ENCODE measurements around the gene DIAPH2. TPM values are rescaled to one million over a fixed set of nuclear protein-coding genes. Genes with fewer than 3 reads are reported as not detected.

Gene DIAPH2
- total RNA-seq, 5 donors from 2014 or later (not counting 1 experiment from before 2014, with no cell fraction given): 8.4 to 15.3 (median 10.8) TPM

DNA sequence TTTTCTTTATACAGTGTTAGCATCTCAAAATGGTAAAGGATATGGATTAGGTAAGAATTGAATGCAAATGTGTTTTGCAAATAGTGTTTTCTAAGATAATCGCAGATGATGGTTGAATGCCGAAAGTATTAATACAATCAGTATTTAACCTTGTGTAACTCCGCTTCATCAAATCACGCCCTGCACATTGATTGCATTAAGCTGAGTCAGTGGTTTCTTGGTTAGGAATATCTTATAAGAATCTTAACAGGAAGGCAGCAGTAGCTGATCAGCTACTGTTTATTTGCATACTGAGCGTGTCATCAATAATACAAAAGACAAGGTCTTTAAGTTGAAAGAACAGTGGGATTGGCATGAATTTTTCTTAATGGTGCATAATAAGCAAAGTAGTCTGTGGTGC is 744.5 kb downstream of the DIAPH2 start:
- peaks cover 25% of the 10 kb centered on the region for H3K36me3 Mint-ChIP-seq
- Histone ChIP-seq H3K4me1 (ENCODE audit: control insufficient read depth in 1 of 2, extremely low read depth in 1 of 2, insufficient read depth in 2 of 2, low read length in 2 of 2) (no peaks in the 10 kb centered on the region), H3K27ac (ENCODE audit: low read length) (no peak overlapping the region), H3K4me3 (ENCODE audit: control insufficient read depth in 1 of 2, extremely low read depth in 1 of 2, low read length in 1 of 2) (no peak overlapping the region), H3K36me3 (ENCODE audit: control insufficient read depth in 2 of 2, extremely low read depth in 1 of 2, insufficient read depth in 1 of 2, low read length in 1 of 2) (no peaks in the 10 kb centered on the region), H3K9me3 (no peaks in the 10 kb centered on the region), H3K27me3 (replicated peaks in 1 of 2; ENCODE audit: control insufficient read depth in 2 of 2, extremely low read depth in 1 of 2, insufficient read depth in 2 of 2, low read length in 1 of 2) (no peaks in the 10 kb centered on the region)
- no peak overlapping the region for H3K27ac Mint-ChIP-seq
- H3K4me3 Mint-ChIP-seq: no peak overlapping the region
- no peaks in the 10 kb centered on the region for H3K27me3 Mint-ChIP-seq
- no peaks in the 10 kb centered on the region for H3K4me1 Mint-ChIP-seq
- no peak for ATAC-seq (replicated peaks in 1 of 4)
- 100% methylated on average over 1 of the region's 5 CpGs for whole genome bisulfite sequencing (ENCODE audit: insufficient coverage)
- ChIA-PET CTCF (interaction anchor here in 1 of 2 donors (0.5 to 0.6 kb wide), 2 partner anchors 245 to 1083 kb away, joined by 4 to 7 read pairs; no protein-coding TSS in a partner anchor), POLR2A (no interaction called here)
- no peak for DNase-seq
- no peaks in the 10 kb centered on the region for H3K9me3 Mint-ChIP-seq

DNA sequence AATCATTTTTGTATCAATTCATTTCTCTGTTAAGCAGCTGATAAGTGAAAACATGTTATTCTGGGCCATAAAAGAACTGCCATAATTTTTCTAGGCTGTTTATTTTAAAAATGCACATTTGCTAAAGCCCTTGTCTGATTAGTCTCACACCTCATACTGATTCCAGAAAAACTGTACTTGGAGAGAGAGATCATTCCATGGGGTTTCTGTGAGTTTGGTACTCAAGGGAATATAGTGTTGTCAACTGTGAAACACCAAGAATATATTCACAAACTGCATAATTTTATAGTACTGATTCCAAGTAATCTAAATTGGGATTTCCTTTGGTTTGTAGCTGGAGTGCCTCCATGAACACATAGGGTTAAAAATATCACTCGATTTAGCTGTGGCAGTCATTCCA is 746.6 kb downstream of the DIAPH2 start:
- no peaks in the 10 kb centered on the region for H3K9me3 ChIP-seq
- Mint-ChIP-seq H3K4me1 (no peaks in the 10 kb centered on the region), H3K27ac (no peak overlapping the region), H3K27me3 (no peaks in the 10 kb centered on the region), H3K9me3 (no peaks in the 10 kb centered on the region), H3K4me3 (no peak overlapping the region), H3K36me3 (peaks cover 34% of the 10 kb centered on the region)
- H3K36me3 ChIP-seq (ENCODE audit: control insufficient read depth in 2 of 2, extremely low read depth in 1 of 2, insufficient read depth in 1 of 2, low read length in 1 of 2): no peaks in the 10 kb centered on the region
- no peak for DNase-seq
- H3K4me3 ChIP-seq (ENCODE audit: control insufficient read depth in 1 of 2, extremely low read depth in 1 of 2, low read length in 1 of 2): no peak overlapping the region
- WGBS (ENCODE audit: insufficient coverage): 100% methylated on average over 1 of the region's 1 CpG
- ChIA-PET CTCF (no interaction called here), POLR2A (no interaction called here)
- ATAC-seq (replicated peaks in 1 of 4): no peak
- H3K27ac ChIP-seq (ENCODE audit: low read length): no peak overlapping the region
- no peaks in the 10 kb centered on the region for H3K27me3 ChIP-seq (replicated peaks in 1 of 2; ENCODE audit: control insufficient read depth in 2 of 2, extremely low read depth in 1 of 2, insufficient read depth in 2 of 2, low read length in 1 of 2)
- no peaks in the 10 kb centered on the region for H3K4me1 ChIP-seq (ENCODE audit: control insufficient read depth in 1 of 2, extremely low read depth in 1 of 2, insufficient read depth in 2 of 2, low read length in 2 of 2)

DNA sequence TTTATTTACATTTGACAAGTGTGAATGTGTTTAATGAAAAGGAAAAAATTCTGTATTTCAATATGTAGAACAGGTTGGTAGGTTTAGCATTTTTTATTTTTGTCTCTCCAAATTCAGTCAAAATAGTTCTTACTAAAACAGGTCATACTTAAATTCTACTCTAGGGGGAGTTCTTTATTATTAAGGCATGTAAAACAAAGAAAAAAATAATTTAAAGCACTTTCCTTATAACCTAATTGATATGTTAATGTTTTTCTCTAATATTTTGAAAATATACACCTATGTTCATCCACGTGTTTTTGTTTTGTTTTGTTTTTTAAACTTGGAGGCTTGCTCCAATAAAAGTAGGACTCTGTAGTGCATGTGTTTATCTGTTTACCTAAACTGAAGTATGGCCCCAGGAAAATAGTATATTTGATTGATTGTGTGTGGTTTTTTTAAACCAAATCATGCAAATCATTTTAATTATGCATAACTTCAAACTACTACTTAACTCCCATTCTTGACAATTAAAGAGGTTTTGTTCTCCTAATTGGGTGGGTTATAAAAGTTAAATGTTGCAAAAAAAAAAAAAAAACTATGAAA is 761.7 kb downstream of the DIAPH2 start:
- H3K4me3 Mint-ChIP-seq: no peak overlapping the region
- no CpG with 5 or more reads among the region's 1 CpG for WGBS (ENCODE audit: insufficient coverage)
- H3K27me3 Mint-ChIP-seq: no peaks in the 10 kb centered on the region
- CTCF ChIA-PET: interaction anchor here in 1 of 2 donors (0.7 kb wide), 1 partner anchor 855 kb away, joined by 3 read pairs; no protein-coding TSS in a partner anchor
- Histone ChIP-seq H3K27me3 (replicated peaks in 1 of 2; ENCODE audit: control insufficient read depth in 2 of 2, extremely low read depth in 1 of 2, insufficient read depth in 2 of 2, low read length in 1 of 2) (no peaks in the 10 kb centered on the region), H3K36me3 (ENCODE audit: control insufficient read depth in 2 of 2, extremely low read depth in 1 of 2, insufficient read depth in 1 of 2, low read length in 1 of 2) (no peaks in the 10 kb centered on the region), H3K4me1 (ENCODE audit: control insufficient read depth in 1 of 2, extremely low read depth in 1 of 2, insufficient read depth in 2 of 2, low read length in 2 of 2) (no peaks in the 10 kb centered on the region), H3K9me3 (no peaks in the 10 kb centered on the region), H3K4me3 (ENCODE audit: control insufficient read depth in 1 of 2, extremely low read depth in 1 of 2, low read length in 1 of 2) (no peak overlapping the region), H3K27ac (ENCODE audit: low read length) (no peak overlapping the region)
- H3K27ac Mint-ChIP-seq: no peak overlapping the region
- H3K36me3 Mint-ChIP-seq: no peaks in the 10 kb centered on the region
- no peaks in the 10 kb centered on the region for H3K9me3 Mint-ChIP-seq
- ATAC-seq (replicated peaks in 1 of 4): no peak
- DNase-seq: no peak
- POLR2A ChIA-PET: no interaction called here
- H3K4me1 Mint-ChIP-seq: no peaks in the 10 kb centered on the region

DNA sequence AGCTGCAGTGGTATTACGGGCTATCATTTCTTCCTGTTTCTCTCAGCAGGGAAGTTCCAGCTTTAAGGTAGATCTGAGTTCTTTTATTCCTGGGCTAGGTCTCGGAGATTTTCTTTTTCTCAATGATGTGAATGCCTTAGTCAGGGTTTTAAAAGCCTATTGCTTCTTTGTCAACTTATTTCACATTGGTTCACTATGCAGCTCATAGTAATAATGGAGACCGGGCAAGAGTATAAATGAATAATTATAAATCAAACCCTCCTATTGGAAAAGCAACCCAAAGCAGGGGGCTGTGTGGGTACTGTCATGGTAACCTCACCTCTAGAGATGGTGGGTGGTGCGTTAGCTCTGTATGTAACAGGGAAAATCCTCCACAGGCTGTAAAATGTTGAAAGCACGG is 762.7 kb downstream of the DIAPH2 start:
- ChIA-PET POLR2A (no interaction called here), CTCF (no interaction called here)
- no peaks in the 10 kb centered on the region for H3K27me3 Mint-ChIP-seq
- no CpG with 5 or more reads among the region's 5 CpGs for WGBS (ENCODE audit: insufficient coverage)
- no peaks in the 10 kb centered on the region for H3K4me1 Mint-ChIP-seq
- no peaks in the 10 kb centered on the region for H3K36me3 Mint-ChIP-seq
- no peak overlapping the region for H3K4me3 Mint-ChIP-seq
- no peak overlapping the region for H3K27ac ChIP-seq (ENCODE audit: low read length)
- H3K27ac Mint-ChIP-seq: no peak overlapping the region
- H3K4me1 ChIP-seq (ENCODE audit: control insufficient read depth in 1 of 2, extremely low read depth in 1 of 2, insufficient read depth in 2 of 2, low read length in 2 of 2): no peaks in the 10 kb centered on the region
- H3K4me3 ChIP-seq (ENCODE audit: control insufficient read depth in 1 of 2, extremely low read depth in 1 of 2, low read length in 1 of 2): no peak overlapping the region
- no peaks in the 10 kb centered on the region for H3K27me3 ChIP-seq (replicated peaks in 1 of 2; ENCODE audit: control insufficient read depth in 2 of 2, extremely low read depth in 1 of 2, insufficient read depth in 2 of 2, low read length in 1 of 2)
- no peaks in the 10 kb centered on the region for H3K9me3 ChIP-seq
- ATAC-seq (replicated peaks in 1 of 4): no peak
- no peaks in the 10 kb centered on the region for H3K9me3 Mint-ChIP-seq
- H3K36me3 ChIP-seq (ENCODE audit: control insufficient read depth in 2 of 2, extremely low read depth in 1 of 2, insufficient read depth in 1 of 2, low read length in 1 of 2): no peaks in the 10 kb centered on the region
- no peak for DNase-seq

DNA sequence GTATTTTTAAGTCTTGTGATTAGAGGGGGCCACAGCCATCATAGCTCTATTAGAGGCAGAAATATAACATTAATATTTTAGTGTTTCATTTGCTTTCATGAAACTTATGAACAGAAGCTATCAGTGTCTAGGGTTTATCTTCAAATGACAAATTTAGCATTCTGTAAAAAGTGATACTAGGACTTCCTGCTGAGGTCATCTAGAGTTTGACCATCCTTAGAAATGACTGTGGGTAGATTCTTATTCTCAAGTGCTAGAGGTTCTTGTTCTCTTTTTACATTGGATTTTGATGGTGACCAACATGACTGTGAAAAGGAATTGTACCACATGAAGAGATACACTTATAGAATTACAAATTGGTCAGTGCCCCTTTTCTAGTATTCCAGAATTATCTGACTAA is 767.6 kb downstream of the DIAPH2 start:
- peaks cover 5% of the 10 kb centered on the region for H3K36me3 Mint-ChIP-seq
- no peak overlapping the region for H3K4me3 ChIP-seq (ENCODE audit: control insufficient read depth in 1 of 2, extremely low read depth in 1 of 2, low read length in 1 of 2)
- H3K27me3 ChIP-seq (replicated peaks in 1 of 2; ENCODE audit: control insufficient read depth in 2 of 2, extremely low read depth in 1 of 2, insufficient read depth in 2 of 2, low read length in 1 of 2): no peaks in the 10 kb centered on the region
- no peaks in the 10 kb centered on the region for H3K36me3 ChIP-seq (ENCODE audit: control insufficient read depth in 2 of 2, extremely low read depth in 1 of 2, insufficient read depth in 1 of 2, low read length in 1 of 2)
- H3K27ac ChIP-seq (ENCODE audit: low read length): no peak overlapping the region
- ATAC-seq (replicated peaks in 1 of 4) (no peak), DNase-seq (no peak)
- H3K9me3 Mint-ChIP-seq: no peaks in the 10 kb centered on the region
- POLR2A ChIA-PET: no interaction called here
- no peak overlapping the region for H3K4me3 Mint-ChIP-seq
- no peaks in the 10 kb centered on the region for H3K27me3 Mint-ChIP-seq
- H3K4me1 ChIP-seq (ENCODE audit: control insufficient read depth in 1 of 2, extremely low read depth in 1 of 2, insufficient read depth in 2 of 2, low read length in 2 of 2): no peaks in the 10 kb centered on the region
- no peaks in the 10 kb centered on the region for H3K4me1 Mint-ChIP-seq
- CTCF ChIA-PET: interaction anchor here in 1 of 2 donors (0.5 kb wide), 2 partner anchors 102 to 155 kb away, joined by 3 to 4 read pairs; no protein-coding TSS in a partner anchor
- H3K9me3 ChIP-seq: no peaks in the 10 kb centered on the region
- no peak overlapping the region for H3K27ac Mint-ChIP-seq

DNA sequence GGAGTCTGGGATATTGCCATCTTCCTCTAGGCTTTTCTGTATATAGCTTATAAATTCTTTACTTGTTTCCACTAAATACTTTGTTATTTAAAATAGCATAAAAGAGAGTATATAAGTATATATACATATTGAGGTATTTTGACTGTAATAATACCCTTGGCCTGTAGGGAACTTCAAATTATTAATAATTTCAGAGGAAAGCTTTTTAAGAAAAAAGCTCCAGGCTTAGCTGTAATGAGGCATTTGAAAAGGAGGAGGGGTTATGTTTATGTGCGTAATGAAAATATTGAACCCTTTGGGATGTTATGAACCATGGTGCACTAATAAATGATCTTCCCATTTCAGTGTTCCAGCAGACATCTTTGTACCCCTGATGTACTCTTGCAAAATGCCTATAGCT is 777.1 kb downstream of the DIAPH2 start:
- ChIA-PET CTCF (interaction anchor here in 1 of 2 donors (0.6 kb wide), 1 partner anchor 17 kb away, joined by 3 read pairs; no protein-coding TSS in a partner anchor), POLR2A (no interaction called here)
- H3K4me1 ChIP-seq (ENCODE audit: control insufficient read depth in 1 of 2, extremely low read depth in 1 of 2, insufficient read depth in 2 of 2, low read length in 2 of 2): no peaks in the 10 kb centered on the region

DNA sequence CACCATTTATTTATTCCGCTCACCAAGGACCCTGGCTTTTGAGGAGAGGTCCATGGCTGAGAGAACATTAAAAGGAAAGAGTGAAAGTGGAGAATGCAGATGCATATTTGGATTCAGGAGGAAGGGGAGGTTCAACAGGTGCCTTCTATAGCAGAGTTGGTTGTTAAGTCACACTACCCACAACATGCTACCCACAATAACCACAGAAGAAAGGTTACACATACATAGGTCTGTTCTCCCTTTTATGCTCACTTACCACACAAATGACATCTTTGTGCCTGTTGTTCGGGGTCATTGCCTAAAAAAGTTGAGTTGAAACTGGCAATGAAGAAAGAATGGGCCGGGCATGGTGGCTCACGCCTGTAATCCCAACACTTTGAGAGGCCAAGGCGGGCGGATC is 786.4 kb downstream of the DIAPH2 start:
- Mint-ChIP-seq H3K9me3 (no peaks in the 10 kb centered on the region), H3K36me3 (peaks cover 6% of the 10 kb centered on the region), H3K4me1 (no peaks in the 10 kb centered on the region), H3K4me3 (no peak overlapping the region), H3K27me3 (no peaks in the 10 kb centered on the region), H3K27ac (no peak overlapping the region)
- WGBS (ENCODE audit: insufficient coverage): no CpG with 5 or more reads among the region's 6 CpGs
- Histone ChIP-seq H3K4me1 (ENCODE audit: control insufficient read depth in 1 of 2, extremely low read depth in 1 of 2, insufficient read depth in 2 of 2, low read length in 2 of 2) (no peaks in the 10 kb centered on the region), H3K27me3 (replicated peaks in 1 of 2; ENCODE audit: control insufficient read depth in 2 of 2, extremely low read depth in 1 of 2, insufficient read depth in 2 of 2, low read length in 1 of 2) (no peaks in the 10 kb centered on the region), H3K27ac (ENCODE audit: low read length) (no peak overlapping the region), H3K9me3 (no peaks in the 10 kb centered on the region), H3K36me3 (ENCODE audit: control insufficient read depth in 2 of 2, extremely low read depth in 1 of 2, insufficient read depth in 1 of 2, low read length in 1 of 2) (no peaks in the 10 kb centered on the region), H3K4me3 (ENCODE audit: control insufficient read depth in 1 of 2, extremely low read depth in 1 of 2, low read length in 1 of 2) (no peak overlapping the region)
- DNase-seq (no peak), ATAC-seq (replicated peaks in 1 of 4) (no peak)
- POLR2A ChIA-PET: interaction anchor here in 1 of 2 donors (0.6 kb wide), 1 partner anchor 723 kb away, joined by 3 read pairs; no protein-coding TSS in a partner anchor
- CTCF ChIA-PET: no interaction called here

More for the DNA sequence above, 777.1 kb downstream of the DIAPH2 start:
- H3K27ac Mint-ChIP-seq: no peak overlapping the region
- ATAC-seq (replicated peaks in 1 of 4) (no peak), DNase-seq (no peak)
- H3K36me3 Mint-ChIP-seq: no peaks in the 10 kb centered on the region
- H3K27me3 Mint-ChIP-seq: peaks cover 0 to 12% of the 10 kb centered on the region in 2 donors
- Histone ChIP-seq H3K27ac (ENCODE audit: low read length) (no peak overlapping the region), H3K27me3 (replicated peaks in 1 of 2; ENCODE audit: control insufficient read depth in 2 of 2, extremely low read depth in 1 of 2, insufficient read depth in 2 of 2, low read length in 1 of 2) (no peaks in the 10 kb centered on the region), H3K4me3 (ENCODE audit: control insufficient read depth in 1 of 2, extremely low read depth in 1 of 2, low read length in 1 of 2) (no peak overlapping the region), H3K36me3 (ENCODE audit: control insufficient read depth in 2 of 2, extremely low read depth in 1 of 2, insufficient read depth in 1 of 2, low read length in 1 of 2) (no peaks in the 10 kb centered on the region), H3K9me3 (no peaks in the 10 kb centered on the region)
- no peaks in the 10 kb centered on the region for H3K9me3 Mint-ChIP-seq
- no peaks in the 10 kb centered on the region for H3K4me1 Mint-ChIP-seq
- no CpG with 5 or more reads among the region's 1 CpG for WGBS (ENCODE audit: insufficient coverage)
- H3K4me3 Mint-ChIP-seq: no peak overlapping the region
